HFF-Myc (cell line): ENCODE results near the gene TH.

ENCODE experiments used
- DNase-seq: peaks from one replicate; pipeline ENCODE4 v3.0.0-alpha.2; 2011; ENCODE audit warnings: low read depth; ENCODE audit errors: extremely low read depth
- H3K4me3 ChIP-seq: replicated peaks from 2 replicates; pipeline ENCODE4 v1.5.1; 2011; ENCODE audit warnings: low read depth, mild to moderate bottlenecking, control low read depth, low read length
- CTCF ChIP-seq: IDR thresholded peaks from 2 replicates; pipeline ENCODE4 v1.5.1; 2012; ENCODE audit warnings: mild to moderate bottlenecking, low read depth, low read length, control low read depth; ENCODE audit errors: missing control alignments

Gene TH

GRCh38 chr11:2212411-2213251 is 41.0 kb upstream of the TH start:
- no peak for DNase-seq
- no peak for TF ChIP-seq CTCF
- no peak overlapping the region for H3K4me3 ChIP-seq

DNA sequence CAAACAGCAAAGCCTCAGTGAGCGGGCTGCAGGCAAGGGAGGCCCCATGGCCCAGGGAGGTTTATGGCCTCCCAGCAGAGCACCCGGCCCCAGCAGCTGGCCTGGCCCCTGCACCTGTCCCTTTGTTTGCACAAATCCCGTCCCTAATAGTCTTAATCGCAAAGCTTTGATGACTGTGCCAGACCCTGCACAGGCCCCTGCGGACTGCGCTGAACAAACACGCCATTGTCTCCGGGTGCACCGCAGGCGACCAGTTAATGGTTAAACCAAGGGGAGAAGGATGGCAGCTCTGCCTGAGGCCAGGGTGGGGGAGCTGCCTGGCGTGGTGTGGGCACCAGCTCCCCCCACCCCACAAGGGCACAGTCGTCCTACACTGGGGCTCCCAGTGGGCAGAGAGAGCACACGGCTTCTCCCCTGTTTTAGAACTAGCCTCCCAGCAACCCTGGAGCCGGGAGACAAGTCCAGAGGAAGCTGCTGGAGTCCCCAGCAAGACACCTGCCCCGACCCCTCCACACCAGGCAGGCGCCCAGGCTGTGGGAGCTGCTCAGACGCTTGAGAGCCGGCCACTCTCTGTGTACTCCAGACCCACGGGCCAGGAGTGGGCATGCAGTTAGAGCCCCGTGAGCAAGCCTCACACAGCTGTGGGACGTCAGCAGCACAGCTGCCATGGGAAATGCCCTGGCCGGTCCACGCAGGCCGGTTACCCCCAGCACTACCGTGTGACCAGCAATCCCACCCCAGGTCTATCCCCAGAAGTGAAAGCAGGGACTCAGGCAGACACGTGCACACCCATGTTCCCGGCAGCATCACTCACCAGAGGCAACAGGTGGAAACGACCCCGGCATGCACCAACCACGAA is 39.7 kb upstream of the TH start:
- no peak overlapping the region for H3K4me3 ChIP-seq
- TF ChIP-seq CTCF: no peak
- no peak for DNase-seq

GRCh38 chr11:2210366-2211112 is 38.9 kb upstream of the TH start:
- H3K4me3 ChIP-seq: no peak overlapping the region
- TF ChIP-seq CTCF: no peak
- no peak for DNase-seq

DNA sequence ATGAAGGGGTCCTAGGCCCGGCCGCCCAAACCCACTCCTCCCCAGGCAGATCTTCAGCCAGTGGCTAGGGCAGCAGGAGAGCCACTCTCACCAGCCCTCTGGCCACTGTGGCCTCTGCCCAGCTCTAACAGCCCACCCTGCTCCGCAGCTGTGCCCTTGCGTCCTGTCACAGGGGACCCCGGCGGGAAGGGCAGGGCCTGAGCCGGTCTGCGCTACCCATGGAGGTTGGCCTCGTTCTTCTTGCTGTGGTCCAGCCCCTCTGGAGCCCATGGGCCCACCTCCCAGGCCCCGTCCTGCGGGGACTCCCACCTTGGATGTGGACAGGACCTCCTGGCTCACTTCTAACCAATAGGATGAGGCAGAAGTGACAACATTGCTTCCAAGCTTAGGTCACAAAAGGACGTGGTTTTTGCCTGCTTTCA is 38.3 kb upstream of the TH start:
- H3K4me3 ChIP-seq: no peak overlapping the region
- TF ChIP-seq CTCF: no peak
- DNase-seq: no peak

DNA sequence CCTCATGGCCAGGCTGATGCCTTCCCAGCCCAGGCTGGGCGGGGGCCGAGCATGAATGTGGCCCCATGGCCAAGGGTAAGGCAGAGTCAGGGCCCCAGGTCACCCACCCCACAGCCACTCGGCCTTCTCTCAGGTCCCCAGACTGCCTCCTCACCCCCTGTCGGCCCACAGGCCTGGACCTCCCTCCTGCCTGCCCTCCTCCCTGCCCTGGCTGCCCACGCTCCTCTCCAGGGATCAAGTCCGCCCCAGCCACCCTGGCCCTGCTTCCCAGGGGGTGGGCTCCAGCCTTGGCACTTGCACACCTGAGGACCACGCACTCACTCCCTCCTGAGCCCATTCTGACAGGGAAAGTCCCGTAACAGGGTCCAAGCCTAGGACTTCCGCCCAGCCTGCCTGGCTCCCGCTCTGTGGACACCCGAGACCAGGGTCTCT is 37.8 kb upstream of the TH start:
- no peak for TF ChIP-seq CTCF
- H3K4me3 ChIP-seq: no peak overlapping the region
- no peak for DNase-seq

- H3K4me3 ChIP-seq: no peak overlapping the region
- no peak for DNase-seq
- TF ChIP-seq CTCF: no peak
Measured at GRCh38 chr11:2208691-2209369, 37.2 kb upstream of the TH start.
